Uterus (tissue), 2 donors: ENCODE results near the gene YTHDF1.

Experiments
- CTCF ChIP-seq, 4 experiments: fragments of 200-600 bp in 2 of 4; fragments of 450-650 bp in 2 of 4; sonication (generic) in 2 of 4; IDR thresholded peaks; one replicate each; pipeline ENCODE4 v1.5.1; 2016 to 2019; ENCODE audit warnings: antibody characterized with exemption in 4 of 4, mild to moderate bottlenecking in 2 of 4, moderate library complexity in 1 of 4
- POLR2A ChIP-seq, 2 donors: fragments of 450-650 bp; IDR thresholded peaks; one replicate each; pipeline ENCODE4 v1.6.1; 2016; ENCODE audit warnings: antibody characterized with exemption in 2 of 2, mild to moderate bottlenecking in 1 of 2, moderate library complexity in 1 of 2

GRCh38 chr20:63223826-63224207 lies 7.9 kb upstream of the YTHDF1 start:
- TF ChIP-seq CTCF (IDR thresholded peaks at IDR 0.05) (no peak), POLR2A (IDR thresholded peaks at IDR 0.05) (no peak)
